Mucosa of rectum (tissue), 2 donors: ENCODE measurements around the gene RGS9.

Experiments
- H3K27ac ChIP-seq, 2 donors: one replicate each; pipeline ENCODE4 v1.7.0; 2013; ENCODE audit warnings: inconsistent platforms in 2 of 2, low read depth in 2 of 2, low read length in 2 of 2
- H3K27me3 ChIP-seq, 2 donors: one replicate each; pipeline ENCODE4 v1.7.0; 2013; ENCODE audit warnings: low read length in 2 of 2; ENCODE audit not compliant: control insufficient read depth in 2 of 2, insufficient read depth in 2 of 2
- H3K36me3 ChIP-seq, 2 donors: one replicate each; pipeline ENCODE4 v1.7.0; 2013; ENCODE audit warnings: low read length in 2 of 2; ENCODE audit not compliant: control insufficient read depth in 2 of 2, insufficient read depth in 2 of 2
- H3K4me1 ChIP-seq, 2 donors: one replicate each; pipeline ENCODE4 v1.7.0; 2013; ENCODE audit warnings: low read length in 2 of 2, mild to moderate bottlenecking in 1 of 2; ENCODE audit not compliant: control insufficient read depth in 2 of 2, insufficient read depth in 2 of 2
- H3K4me3 ChIP-seq, 2 donors: one replicate each; pipeline ENCODE4 v1.7.0; 2013; ENCODE audit warnings: low read length in 2 of 2
- H3K9ac ChIP-seq, 2 donors: one replicate each; pipeline ENCODE4 v1.7.0; 2013; ENCODE audit warnings: low read length in 2 of 2, low read depth in 1 of 2, mild to moderate bottlenecking in 1 of 2
- H3K9me3 ChIP-seq, 2 donors: one replicate each; pipeline ENCODE4 v1.7.0; 2013; ENCODE audit warnings: low read length in 2 of 2; ENCODE audit not compliant: control insufficient read depth in 2 of 2
- donor health status: healthy.
- donor health status: Normal muscosa, but diverticular disease.

RGS9 gene

DNA sequence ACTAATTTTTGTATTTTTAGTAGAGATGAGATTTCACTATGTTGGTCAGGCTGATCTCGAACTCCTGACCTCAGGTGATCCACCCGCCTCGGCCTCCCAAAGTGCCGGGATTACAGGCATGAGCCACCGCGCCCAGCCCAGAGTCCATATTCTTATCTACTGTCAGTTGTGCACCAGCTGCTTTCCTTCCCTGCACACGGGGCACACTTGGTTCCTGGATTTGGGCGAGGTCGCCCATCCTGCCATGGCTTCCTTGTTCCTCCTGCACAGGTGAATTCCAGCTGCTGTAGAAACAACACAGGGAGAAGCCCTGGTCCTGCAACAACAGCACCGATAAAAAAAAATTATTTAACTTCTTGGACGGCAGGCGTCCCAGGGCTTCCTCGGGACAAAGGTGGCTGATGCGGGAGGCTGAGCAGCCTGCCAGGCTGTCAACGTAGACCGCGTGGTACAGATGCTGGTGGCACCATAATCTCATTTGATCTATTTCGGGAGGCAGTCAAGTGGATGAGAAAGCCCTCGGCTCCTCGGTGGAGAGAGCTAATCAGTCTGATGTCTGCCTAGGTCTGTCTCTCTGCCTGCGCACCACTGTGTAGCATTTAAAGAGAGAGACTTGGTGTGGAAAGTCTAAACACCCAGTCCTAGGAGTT is 19.1 kb downstream of the RGS9 start:
- H3K9me3 ChIP-seq, result no peaks in the 10 kb centered on the region
- H3K4me3 ChIP-seq, result peak overlapping the region in 1 of 2 donors; percentile 26
- H3K27me3 ChIP-seq, result no peaks in the 10 kb centered on the region
- peak overlapping the region in 1 of 2 donors; percentile 42 for H3K9ac ChIP-seq
- no peaks in the 10 kb centered on the region for H3K36me3 ChIP-seq
- H3K4me1 ChIP-seq, result peaks cover 23 to 27% of the 10 kb centered on the region in 2 donors
- peak overlapping the region; percentile 88 to 92 for H3K27ac ChIP-seq

DNA sequence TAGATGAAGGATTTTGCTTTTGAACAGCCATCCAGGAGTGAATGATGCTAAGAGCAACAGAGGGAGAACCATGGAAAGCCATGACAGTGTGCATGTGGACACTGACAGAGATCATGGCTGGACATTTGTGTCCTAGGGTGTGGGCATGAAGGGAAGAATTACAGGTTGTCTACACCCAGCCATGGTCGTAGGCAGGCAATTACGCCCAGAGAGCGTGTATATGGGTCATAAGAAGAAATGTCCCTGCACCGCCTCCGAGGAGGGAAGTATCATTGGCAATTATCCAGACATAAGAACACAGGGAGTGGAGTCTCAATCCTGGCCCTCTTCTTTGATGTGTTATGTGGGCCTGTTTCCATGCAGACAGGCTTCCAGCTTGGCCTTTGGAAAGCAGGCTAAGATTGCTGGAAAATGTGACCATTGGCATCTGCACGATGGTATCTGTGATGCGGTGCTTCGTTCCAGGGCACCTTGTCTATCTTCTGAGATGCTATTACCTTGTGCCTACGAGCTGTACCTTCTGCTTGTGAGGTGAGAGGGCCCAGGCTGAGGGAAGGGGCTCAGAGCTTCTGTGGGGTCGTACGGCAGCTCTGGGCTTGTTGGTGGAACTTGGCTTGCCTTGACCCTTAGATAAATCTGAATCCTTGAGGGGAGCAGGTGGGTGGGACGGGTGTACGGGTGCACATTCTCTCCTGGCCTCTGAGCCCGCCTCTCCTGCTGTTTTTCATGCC is 19.8 kb downstream of the RGS9 start:
- Histone ChIP-seq H3K27ac (peak overlapping the region; percentile 88 to 92), H3K36me3 (no peaks in the 10 kb centered on the region), H3K27me3 (no peaks in the 10 kb centered on the region)

DNA sequence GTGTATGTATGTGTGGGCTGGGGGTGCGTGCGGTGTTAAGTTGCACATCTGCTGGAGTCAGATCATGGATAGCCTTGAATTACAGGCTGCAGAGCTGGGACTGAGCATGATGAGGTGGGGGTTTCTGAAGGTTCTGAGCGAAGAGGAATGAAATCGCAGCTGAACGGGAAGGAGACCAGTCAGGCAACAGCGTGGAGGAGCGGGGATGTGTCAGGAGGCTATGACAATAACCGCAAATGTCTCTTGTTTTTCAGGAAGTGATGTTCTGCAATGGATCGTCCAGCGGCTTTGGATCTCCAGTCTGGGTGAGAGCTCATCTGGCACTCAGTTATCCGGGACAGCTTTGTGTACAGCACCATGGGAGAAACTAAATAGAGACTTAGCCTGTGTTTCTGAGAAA is 20.9 kb downstream of the RGS9 start:
- no peak overlapping the region for H3K9ac ChIP-seq
- H3K36me3 ChIP-seq, result no peaks in the 10 kb centered on the region
- no peak overlapping the region for H3K4me3 ChIP-seq

More for the DNA sequence above, 19.8 kb downstream of the RGS9 start:
- Histone ChIP-seq H3K4me1 (peaks cover 23 to 27% of the 10 kb centered on the region in 2 donors), H3K9me3 (no peaks in the 10 kb centered on the region), H3K9ac (peak overlapping the region in 1 of 2 donors; percentile 42), H3K4me3 (peak overlapping the region in 1 of 2 donors; percentile 26)

DNA sequence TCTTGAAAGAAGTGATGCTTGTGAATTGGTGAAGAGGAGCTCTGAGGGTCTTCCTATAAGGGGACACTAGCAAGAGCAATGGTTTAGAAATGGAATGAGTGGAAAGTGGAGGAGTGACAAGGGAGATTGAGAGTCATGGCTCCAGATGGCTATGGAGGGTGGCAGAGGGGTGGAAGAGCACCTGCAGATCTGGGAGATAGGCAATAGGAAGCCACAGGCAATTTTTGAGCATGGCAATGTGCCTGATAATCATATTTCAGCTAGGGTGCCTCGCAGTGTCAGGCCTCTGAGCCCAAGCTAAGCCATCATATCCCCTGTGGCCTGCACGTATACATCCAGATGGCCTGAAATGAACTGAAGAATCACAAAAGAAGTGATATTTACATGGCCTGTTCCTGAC is 21.5 kb downstream of the RGS9 start:
- Histone ChIP-seq H3K4me3 (no peak overlapping the region), H3K4me1 (peaks cover 23 to 30% of the 10 kb centered on the region in 2 donors), H3K27me3 (no peaks in the 10 kb centered on the region), H3K9ac (no peak overlapping the region), H3K36me3 (no peaks in the 10 kb centered on the region), H3K9me3 (no peaks in the 10 kb centered on the region), H3K27ac (no peak overlapping the region)

More for the DNA sequence above, 20.9 kb downstream of the RGS9 start:
- peaks cover 23 to 27% of the 10 kb centered on the region in 2 donors for H3K4me1 ChIP-seq
- no peaks in the 10 kb centered on the region for H3K27me3 ChIP-seq
- no peak overlapping the region for H3K27ac ChIP-seq
- no peaks in the 10 kb centered on the region for H3K9me3 ChIP-seq

DNA sequence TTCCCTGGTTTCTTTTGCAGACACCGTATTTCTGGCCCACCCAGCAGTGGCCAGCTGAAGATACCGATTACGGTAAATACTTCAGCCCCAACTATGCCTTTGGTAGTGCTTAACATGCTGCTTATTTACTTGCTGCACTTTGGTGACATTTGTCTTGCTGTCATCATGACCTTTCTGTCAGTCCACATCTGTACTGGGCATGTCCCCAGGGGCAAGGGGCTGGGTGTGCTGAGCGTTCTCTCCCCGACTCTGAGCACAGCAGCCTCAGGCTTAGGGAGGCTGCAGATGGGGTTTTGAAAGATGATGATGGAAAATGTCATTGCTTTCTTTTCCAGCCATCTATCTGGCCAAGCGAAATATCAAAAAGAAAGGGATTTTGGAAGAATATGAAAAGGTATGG is 23.3 kb downstream of the RGS9 start:
- H3K4me1 ChIP-seq, result peaks cover 15 to 20% of the 10 kb centered on the region in 2 donors
- no peak overlapping the region for H3K9ac ChIP-seq
- no peaks in the 10 kb centered on the region for H3K9me3 ChIP-seq
- H3K4me3 ChIP-seq, result no peak overlapping the region
- no peak overlapping the region for H3K27ac ChIP-seq
- no peaks in the 10 kb centered on the region for H3K27me3 ChIP-seq
- no peaks in the 10 kb centered on the region for H3K36me3 ChIP-seq

DNA sequence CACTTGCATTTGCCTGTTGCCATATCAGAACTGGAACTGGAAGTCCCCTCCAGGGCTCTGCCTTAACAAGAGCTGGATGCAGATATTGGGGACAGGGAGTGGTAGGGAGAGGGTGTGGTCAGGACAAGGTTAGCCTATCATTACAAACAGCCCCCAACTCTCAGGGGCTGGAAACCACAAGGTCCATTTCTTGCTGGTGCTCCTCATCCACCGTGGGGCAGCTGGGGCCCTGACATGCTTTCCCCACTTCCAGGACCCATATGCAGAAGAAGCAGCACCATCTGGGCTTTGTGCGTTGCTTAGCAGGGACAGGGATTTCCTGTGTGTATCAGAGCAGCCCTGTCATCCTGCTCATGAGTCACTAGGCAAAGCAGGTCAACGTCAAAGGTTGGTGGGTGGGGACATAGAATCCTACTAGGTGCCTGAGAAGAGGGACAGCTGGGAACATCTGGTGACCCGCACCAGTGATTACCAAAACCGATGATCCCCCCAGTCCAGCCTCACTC is 26.9 kb downstream of the RGS9 start:
- Histone ChIP-seq H3K36me3 (no peaks in the 10 kb centered on the region), H3K4me3 (no peak overlapping the region), H3K4me1 (peaks cover 3 to 6% of the 10 kb centered on the region in 2 donors), H3K9me3 (no peaks in the 10 kb centered on the region), H3K9ac (no peak overlapping the region), H3K27ac (peak overlapping the region in 1 of 2 donors; percentile 6), H3K27me3 (no peaks in the 10 kb centered on the region)

DNA sequence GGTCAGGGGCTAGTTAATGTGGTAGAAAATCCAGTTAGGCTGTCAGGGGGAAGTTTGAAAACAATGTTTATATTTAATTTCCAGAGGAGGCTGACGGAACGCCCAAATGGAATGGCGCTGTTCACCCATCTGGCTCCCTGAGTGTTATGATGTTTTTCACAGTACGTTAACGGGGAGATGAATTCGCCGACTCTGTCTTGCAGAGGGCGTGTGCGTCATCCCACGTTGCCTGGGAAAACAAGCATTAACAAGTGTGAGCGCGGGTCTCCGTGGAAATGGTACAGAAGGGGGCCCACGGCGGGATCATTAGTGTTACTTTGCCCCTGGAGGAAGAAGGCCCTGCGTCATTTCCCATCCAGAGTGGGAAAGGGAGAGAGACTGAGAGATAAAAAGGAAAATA is 29.6 kb downstream of the RGS9 start:
- H3K27ac ChIP-seq, result no peak overlapping the region
- H3K4me3 ChIP-seq, result no peak overlapping the region
- H3K4me1 ChIP-seq, result peaks cover 3 to 6% of the 10 kb centered on the region in 2 donors
- no peaks in the 10 kb centered on the region for H3K36me3 ChIP-seq
- H3K9ac ChIP-seq, result no peak overlapping the region
- no peaks in the 10 kb centered on the region for H3K27me3 ChIP-seq
- H3K9me3 ChIP-seq, result no peaks in the 10 kb centered on the region

DNA sequence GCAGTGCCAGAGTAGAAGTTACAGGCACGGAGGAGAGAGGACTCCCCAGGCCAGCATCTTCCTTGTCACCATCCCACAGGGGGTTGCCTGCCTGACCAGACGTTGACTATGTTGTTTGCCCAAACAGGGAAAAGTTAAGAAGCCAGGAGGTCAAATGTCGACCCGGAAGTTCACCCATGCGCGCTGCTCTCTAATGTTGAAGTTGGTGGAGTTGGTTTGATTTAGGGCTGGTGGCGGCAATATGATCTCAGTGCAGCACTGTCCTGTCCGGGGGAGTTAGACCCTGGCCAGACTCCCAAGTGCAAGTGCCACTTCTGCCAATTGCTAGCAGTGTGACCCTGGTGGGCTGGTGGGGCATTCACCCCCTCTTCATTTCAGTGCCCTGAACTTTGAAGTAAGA is 30.4 kb downstream of the RGS9 start:
- Histone ChIP-seq H3K4me3 (no peak overlapping the region), H3K9me3 (no peaks in the 10 kb centered on the region), H3K27ac (no peak overlapping the region), H3K4me1 (peaks cover 3 to 6% of the 10 kb centered on the region in 2 donors), H3K9ac (no peak overlapping the region), H3K27me3 (no peaks in the 10 kb centered on the region), H3K36me3 (no peaks in the 10 kb centered on the region)

DNA sequence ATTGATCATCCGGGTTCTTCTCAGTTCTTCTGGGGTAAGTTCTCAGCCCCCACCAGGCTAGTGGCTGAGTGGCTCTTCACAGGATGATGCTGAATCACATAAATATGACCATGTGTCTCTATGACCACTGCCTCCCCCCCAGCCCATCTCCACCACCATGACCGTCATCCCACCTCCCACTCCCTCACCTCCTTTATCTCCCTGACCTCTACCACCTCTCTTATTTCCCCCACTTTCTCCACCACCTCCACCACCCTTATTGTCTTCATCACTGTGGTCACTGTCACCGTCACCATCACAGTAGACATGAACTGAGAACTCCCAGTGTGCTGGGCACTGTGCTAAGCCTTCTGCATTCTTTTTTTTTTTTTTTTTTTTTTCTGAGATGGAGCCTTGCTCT is 32.5 kb downstream of the RGS9 start:
- no peaks in the 10 kb centered on the region for H3K9me3 ChIP-seq
- no peaks in the 10 kb centered on the region for H3K27me3 ChIP-seq
- no peaks in the 10 kb centered on the region for H3K36me3 ChIP-seq
- no peak overlapping the region for H3K9ac ChIP-seq
- no peak overlapping the region for H3K27ac ChIP-seq
- no peak overlapping the region for H3K4me3 ChIP-seq
- H3K4me1 ChIP-seq, result no peaks in the 10 kb centered on the region

DNA sequence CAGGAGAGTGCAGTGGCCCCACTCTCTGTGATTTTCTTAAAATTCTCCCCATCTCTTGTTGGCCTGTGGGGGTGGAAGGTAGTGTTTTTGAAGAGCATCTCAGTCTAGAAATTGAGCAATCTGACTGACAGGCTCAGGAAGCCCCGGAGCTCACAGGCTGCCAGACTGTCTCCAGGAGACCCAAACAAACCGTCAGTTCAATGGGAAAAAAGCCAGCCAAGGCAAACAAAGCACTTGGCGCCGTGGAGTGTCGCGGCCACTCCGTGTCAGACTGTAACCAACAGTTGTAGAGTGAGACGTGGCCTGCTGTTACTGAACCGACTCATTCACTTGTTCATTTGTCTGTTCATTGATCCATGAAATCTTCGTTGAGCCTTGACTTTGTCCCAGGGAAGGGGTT is 33.7 kb downstream of the RGS9 start:
- Histone ChIP-seq H3K4me1 (no peaks in the 10 kb centered on the region), H3K27ac (no peak overlapping the region), H3K27me3 (no peaks in the 10 kb centered on the region), H3K4me3 (no peak overlapping the region), H3K36me3 (no peaks in the 10 kb centered on the region), H3K9me3 (no peaks in the 10 kb centered on the region), H3K9ac (no peak overlapping the region)
